H1 (cell line): ENCODE measurements around the gene STAC. TPM values are rescaled to one million over a fixed set of nuclear protein-coding genes. Genes with fewer than 3 reads are reported as not detected.

ENCODE experiments used
- ASH2L ChIP-seq: fragments of 200-600, 300-600 bp; sonication (generic); IDR thresholded peaks from one replicate; pipeline ENCODE4 v1.7.1; 2017; ENCODE audit warnings: low read length
- CHD7 ChIP-seq: fragments of 300-600 bp; sonication (generic); IDR thresholded peaks from 2 replicates; pipeline ENCODE4 v1.7.1; 2012; ENCODE audit warnings: low read length, moderate library complexity, mild to moderate bottlenecking, inconsistent platforms; ENCODE audit not compliant: insufficient replicate concordance
- EGR1 ChIP-seq: IDR thresholded peaks from 2 replicates; pipeline ENCODE4 v1.6.1; 2011; ENCODE audit warnings: low read depth, low read length, borderline replicate concordance
- SIRT6 ChIP-seq: IDR thresholded peaks from one replicate; pipeline ENCODE4 v1.7.1; 2012; ENCODE audit warnings: low read length, inconsistent platforms
- YY1 ChIP-seq: IDR thresholded peaks from 2 replicates; pipeline ENCODE4 v1.6.1; 2011; ENCODE audit warnings: low read depth, mild to moderate bottlenecking, low read length
- polyA plus RNA-seq, 7 experiments: library from polyadenylated mRNA; depleted of rRNA in 3 of 7; stranded (reverse) in 5 of 7; unstranded in 2 of 7; fragments of >200 nt in 5 of 7; fragments of 200-250 nt in 2 of 7; gene quantifications; 1 replicate in 5 of 7; 2 replicates in 1 of 7; 4 replicates in 1 of 7; pipeline versions ENCODE4 v1.2.1 to v1.2.3, GENCODE V29; 2011 to 2013; ENCODE audit warnings: missing spikeins in 2 of 7, mixed read lengths in 2 of 7
- total RNA-seq: library from RNA; stranded (reverse); fragmentation: NEBNext Ultra II Directional; extraction: Animal tissue kit (Norgen Biotek cat#: 25700); gene quantifications from 2 replicates; pipeline ENCODE4 v1.2.1, GENCODE V29; 2021

STAC gene
- total and polyA plus RNA-seq, 2 of the 8 experiments (the other 6 are each of a cell fraction or from before 2014, with no cell fraction given): 8.0 to 18.1 TPM

- TF ChIP-seq CHD7 (no peak), YY1 (no peak), SIRT6 (no peak), ASH2L (no peak), EGR1 (no peak)
These were observed 217.1 kb downstream of the STAC start (continued) for GRCh38 chr3:36597422-36597821.
